Activated CD4-positive, alpha-beta T cell treated with anti-CD3 and anti-CD28 coated beads for 1 hour (primary cell): Measurements from ENCODE around the gene CDIPT.

Source experiments
- DNase-seq: peaks from one replicate; pipeline ENCODE4 v3.0.0-alpha.2; 2020

Gene CDIPT

GRCh38 chr16:29824589-29825144, 38.4 kb downstream of the CDIPT start:
- no peak for DNase-seq

- DNase-seq: no peak
Measured at GRCh38 chr16:29821643-29822115, 41.3 kb downstream of the CDIPT start.

GRCh38 chr16:29820730-29821642, 42.0 kb downstream of the CDIPT start:
- peak; percentile 26 for DNase-seq

GRCh38 chr16:29820271-29820701, 42.7 kb downstream of the CDIPT start, which contains the start of gene MVP:
Gene MVP (plus strand): TSS chr16:29820462. CDS start chr16:29830550, 10,088 bp downstream.
- DNase-seq: peak; percentile 36

- DNase-seq: no peak
Measured at GRCh38 chr16:29819506-29819905, 43.5 kb downstream of the CDIPT start.

GRCh38 chr16:29818082-29818481, 44.9 kb downstream of the CDIPT start:
- DNase-seq: no peak

GRCh38 chr16:29816694-29817441, 46.2 kb downstream of the CDIPT start:
- no peak for DNase-seq

GRCh38 chr16:29815793-29816693, 47.0 kb downstream of the CDIPT start, which contains the start of gene PAGR1:
Gene PAGR1 (plus strand): TSS chr16:29816152. CDS start chr16:29816526, 374 bp downstream.
- DNase-seq: peak; percentile 98

- no peak for DNase-seq
Measured at GRCh38 chr16:29815032-29815721, 47.8 kb downstream of the CDIPT start.

GRCh38 chr16:29814592-29814991, 48.4 kb downstream of the CDIPT start:
- no peak for DNase-seq

- DNase-seq: no peak
Measured at GRCh38 chr16:29813644-29814562, 49.1 kb downstream of the CDIPT start.

- DNase-seq: no peak
Measured at GRCh38 chr16:29812754-29813643, 50.0 kb downstream of the CDIPT start.

GRCh38 chr16:29811896-29812665, 50.9 kb downstream of the CDIPT start, which contains the start of gene PRRT2:
Gene PRRT2 (plus strand): TSS chr16:29812193. CDS start chr16:29813055, 862 bp downstream.
- no peak for DNase-seq

GRCh38 chr16:29811170-29811895, 51.7 kb downstream of the CDIPT start:
- DNase-seq: peak; percentile 44

- DNase-seq: no peak
Measured at GRCh38 chr16:29810699-29811169, 52.3 kb downstream of the CDIPT start.

GRCh38 chr16:29809850-29810698, 53.0 kb downstream of the CDIPT start:
- DNase-seq: no peak
